Neutrophil (primary cell): ENCODE data around the gene ATP11A.
"Not testable (repeated sequence)": the region's sequence is repeated elsewhere in the genome, so short reads cannot be mapped to it uniquely, and the experiment has no call there.

Experiments
- H3K27ac ChIP-seq: fragments of 200-600 bp; sonication (generic); 2 replicates; pipeline ENCODE4 v1.5.1; 2016; ENCODE audit warnings: mild to moderate bottlenecking, moderate library complexity
- H3K27me3 ChIP-seq: fragments of 200-600 bp; sonication (generic); 2 replicates; pipeline ENCODE4 v1.6.0; 2016; ENCODE audit warnings: mild to moderate bottlenecking
- H3K36me3 ChIP-seq: fragments of 200-600 bp; sonication (generic); 2 replicates; pipeline ENCODE4 v1.5.1; 2017
- H3K4me1 ChIP-seq, 2 experiments: fragments of 200-600 bp in 1 of 2; sonication (generic) in 1 of 2; 1 replicate in 1 of 2; 2 replicates in 1 of 2; pipeline versions ENCODE4 v1.5.1 to v1.6.1; 2013 to 2016; ENCODE audit warnings: low read depth in 1 of 2, low read length in 1 of 2, mild to moderate bottlenecking in 1 of 2, moderate library complexity in 1 of 2; ENCODE audit not compliant: control insufficient read depth in 1 of 2, insufficient read depth in 1 of 2
- H3K4me3 ChIP-seq, 2 experiments: fragments of 200-600 bp in 1 of 2; sonication (generic) in 1 of 2; 1 replicate in 1 of 2; 2 replicates in 1 of 2; pipeline ENCODE4 v1.5.1; 2013 to 2016; ENCODE audit warnings: low read depth in 1 of 2, low read length in 1 of 2, mild to moderate bottlenecking in 1 of 2, moderate library complexity in 1 of 2
- H3K9me3 ChIP-seq: fragments of 200-600 bp; sonication (generic); 2 replicates; pipeline ENCODE4 v1.5.1; 2016
- CTCF ChIP-seq: fragments of 200-600 bp; sonication (generic); IDR thresholded peaks from 2 replicates; pipeline ENCODE4 v1.5.1; 2016; ENCODE audit warnings: antibody characterized with exemption

The ATP11A gene

GRCh38 chr13:112880221-112880641 is 190.4 kb downstream of the ATP11A start:
- Histone ChIP-seq H3K9me3 (no peaks in the 10 kb centered on the region), H3K36me3 (peaks cover 99% of the 10 kb centered on the region), H3K27ac (no peak overlapping the region), H3K4me3 (no peak overlapping the region), H3K27me3 (no peaks in the 10 kb centered on the region), H3K4me1 (no peaks in the 10 kb centered on the region)
- no peak for TF ChIP-seq CTCF

- H3K9me3 ChIP-seq = no peaks in the 10 kb centered on the region
- H3K36me3 ChIP-seq = peaks cover 100% of the 10 kb centered on the region
- no peak overlapping the region for H3K4me3 ChIP-seq
- H3K27me3 ChIP-seq = peaks cover 4% of the 10 kb centered on the region
- H3K27ac ChIP-seq = no peak overlapping the region
- H3K4me1 ChIP-seq = no peaks in the 10 kb centered on the region
- no peak for TF ChIP-seq CTCF
Observed at GRCh38 chr13:112880976-112881540, 191.2 kb downstream of the ATP11A start.

- no peaks in the 10 kb centered on the region for H3K4me1 ChIP-seq
- H3K36me3 ChIP-seq = peaks cover 92% of the 10 kb centered on the region
- peaks cover 8% of the 10 kb centered on the region for H3K27me3 ChIP-seq
- H3K4me3 ChIP-seq = no peak overlapping the region
- no peaks in the 10 kb centered on the region for H3K9me3 ChIP-seq
- no peak for TF ChIP-seq CTCF
- H3K27ac ChIP-seq = no peak overlapping the region
Observed at GRCh38 chr13:112881656-112882554, 192.1 kb downstream of the ATP11A start.

GRCh38 chr13:112882555-112883024 is 192.8 kb downstream of the ATP11A start:
- TF ChIP-seq CTCF = no peak
- Histone ChIP-seq H3K9me3 (no peaks in the 10 kb centered on the region), H3K36me3 (peaks cover 92% of the 10 kb centered on the region)

GRCh38 chr13:112883241-112883945 is 193.6 kb downstream of the ATP11A start:
- H3K27ac ChIP-seq = no peak overlapping the region
- no peak overlapping the region for H3K4me3 ChIP-seq
- peaks cover 83% of the 10 kb centered on the region for H3K36me3 ChIP-seq
- no peaks in the 10 kb centered on the region for H3K4me1 ChIP-seq
- no peaks in the 10 kb centered on the region for H3K9me3 ChIP-seq
- H3K27me3 ChIP-seq = peaks cover 8% of the 10 kb centered on the region
- no peak for TF ChIP-seq CTCF

More at GRCh38 chr13:112882555-112883024, 192.8 kb downstream of the ATP11A start:
- no peak overlapping the region for H3K27ac ChIP-seq
- H3K4me3 ChIP-seq = no peak overlapping the region
- no peaks in the 10 kb centered on the region for H3K4me1 ChIP-seq
- H3K27me3 ChIP-seq = peaks cover 8% of the 10 kb centered on the region

- not testable (repeated sequence) for H3K27ac ChIP-seq, H3K9me3 ChIP-seq, H3K4me3 ChIP-seq, H3K4me1 ChIP-seq
- peaks cover 17% of the 10 kb centered on the region for H3K27me3 ChIP-seq
- peaks cover 70% of the 10 kb centered on the region for H3K36me3 ChIP-seq
Observed at GRCh38 chr13:112884700-112885099, 194.9 kb downstream of the ATP11A start.
